Panc1 (cell line): ENCODE measurements around the gene CACNA1A. TPM values are rescaled to one million over a fixed set of nuclear protein-coding genes. Genes with fewer than 3 reads are reported as not detected.
"Not testable (repeated sequence)": the region's sequence is repeated elsewhere in the genome, so short reads cannot be mapped to it uniquely, and the experiment has no call there.

Experiments used
- ATAC-seq: fragments of 200-7000 bp; cut with Tn5 transposase; 2 replicates; pipeline ENCODE4 v1.9.1; 2020; ENCODE audit warnings: mild to moderate bottlenecking, moderate library complexity
- BruUV-seq: library from RNA; stranded (reverse); fragments of 400-500 nt; replicated peaks from 2 replicates; lab custom pipeline; 2021; lab: Mats Ljungman, UMichigan
- CTCF ChIA-PET: fragments of 300-600 bp; sonication (Branson Sonifier 250); formaldehyde crosslinking; loops from one replicate; lab custom pipeline; 2022; ENCODE audit warnings: antibody characterized with exemption; lab: Charles Lee
- POLR2A ChIA-PET: fragments of 300-600 bp; sonication (Branson Sonifier 250); formaldehyde crosslinking; loops from one replicate; lab custom pipeline; 2022; ENCODE audit warnings: antibody characterized with exemption; lab: Charles Lee
- DNase-seq: peaks from one replicate; pipeline ENCODE4 v3.0.0-alpha.2; 2010; ENCODE audit warnings: low read depth, low spot score
- H3K27ac ChIP-seq: 2 replicates; pipeline ENCODE4 v1.5.1; 2011; ENCODE audit warnings: mild to moderate bottlenecking, low read length, inconsistent platforms
- H3K27me3 ChIP-seq: fragments of 200-500 bp; sonication (Bioruptor generic); 2 replicates; pipeline ENCODE4 v1.6.0; 2014; ENCODE audit warnings: low read length, inconsistent platforms; ENCODE audit not compliant: control insufficient read depth, insufficient read depth
- H3K36me3 ChIP-seq: fragments of 200-500 bp; sonication (Bioruptor generic); 2 replicates; pipeline ENCODE4 v1.5.1; 2014; ENCODE audit warnings: inconsistent platforms, mild to moderate bottlenecking, low read length, moderate library complexity; ENCODE audit not compliant: control insufficient read depth, insufficient read depth
- H3K4me1 ChIP-seq: 2 replicates; pipeline ENCODE4 v1.5.1; 2011; ENCODE audit warnings: inconsistent platforms, mild to moderate bottlenecking, low read length, moderate library complexity; ENCODE audit not compliant: control insufficient read depth, insufficient read depth
- H3K4me3 ChIP-seq, 2 experiments: 2 replicates each; pipeline ENCODE4 v1.5.1; 2011 to 2012; ENCODE audit warnings: low read depth in 2 of 2, low read length in 2 of 2, mild to moderate bottlenecking in 2 of 2, inconsistent platforms in 1 of 2, moderate library complexity in 1 of 2
- H3K9me3 ChIP-seq: fragments of 200-500 bp; sonication (Bioruptor generic); 2 replicates; pipeline ENCODE4 v1.5.1; 2014; ENCODE audit warnings: low read depth, mild to moderate bottlenecking, inconsistent platforms, low read length, moderate library complexity; ENCODE audit not compliant: control insufficient read depth, insufficient read depth
- POLR2AphosphoS5 ChIP-seq: IDR thresholded peaks from 2 replicates; pipeline ENCODE4 v1.6.1; 2012; ENCODE audit warnings: mild to moderate bottlenecking, low read depth, low read length, moderate library complexity
- SIN3A ChIP-seq: IDR thresholded peaks from 2 replicates; pipeline ENCODE4 v1.6.1; 2012; ENCODE audit warnings: low read depth, mild to moderate bottlenecking, low read length, moderate library complexity, borderline replicate concordance; ENCODE audit not compliant: insufficient read depth
- TCF7L2 ChIP-seq: IDR thresholded peaks from 2 replicates; pipeline ENCODE4 v1.6.1; 2011; ENCODE audit warnings: mild to moderate bottlenecking, low read depth, low read length, inconsistent platforms
- in situ Hi-C: cut with HindIII; loops from 2 replicates; pipeline ENCODE4 v1.10.0; 2016; ENCODE audit warnings: low sequenced_read_pairs, low pct_unique_long_range_greater_than_20kb
- intact Hi-C: fragments of 100-400 bp; cut with micrococcal nuclease; formaldehyde crosslinking; loops from one replicate; pipeline ENCODE4 v1.10.0; 2022; ENCODE audit not compliant: unreplicated experiment
- total RNA-seq: library from RNA; stranded (reverse); gene quantifications from one replicate; pipeline ENCODE4 v1.2.1, GENCODE V29; 2021; ENCODE audit not compliant: unreplicated experiment
- TF ChIP-seq, protein P1 (sequence below), 2 experiments: IDR thresholded peaks; 2 replicates each; pipeline ENCODE4 v1.6.1; 2011 to 2012; ENCODE audit warnings: low read depth in 2 of 2, control low read depth in 1 of 2, low read length in 1 of 2, mild to moderate bottlenecking in 1 of 2, moderate library complexity in 1 of 2; ENCODE audit not compliant: insufficient read depth in 1 of 2
- TF ChIP-seq, protein P2 (sequence below): fragments of 450-650 bp; IDR thresholded peaks from 2 replicates; pipeline ENCODE4 v1.5.1; 2017; ENCODE audit warnings: mild to moderate bottlenecking

Gene CACNA1A
- total RNA-seq, 1 experiment from 2014 or later: 0.51 TPM

- peaks cover 34% of the 10 kb centered on the region for H3K4me1 ChIP-seq
- in situ Hi-C loops (no loop called here), intact Hi-C loops (no loop called here)
- H3K9me3 ChIP-seq: no peaks in the 10 kb centered on the region
- H3K27me3 ChIP-seq: no peaks in the 10 kb centered on the region
- no peaks in the 10 kb centered on the region for H3K36me3 ChIP-seq
- BruUV-seq: no TSS peak
- H3K27ac ChIP-seq: peak overlapping the region; percentile 31; the same call in 1 of the 2 replicates
- ChIA-PET POLR2A (no interaction called here), CTCF (no interaction called here)
- ATAC-seq (no peak), DNase-seq (no peak)
- TF ChIP-seq, protein P1, sequence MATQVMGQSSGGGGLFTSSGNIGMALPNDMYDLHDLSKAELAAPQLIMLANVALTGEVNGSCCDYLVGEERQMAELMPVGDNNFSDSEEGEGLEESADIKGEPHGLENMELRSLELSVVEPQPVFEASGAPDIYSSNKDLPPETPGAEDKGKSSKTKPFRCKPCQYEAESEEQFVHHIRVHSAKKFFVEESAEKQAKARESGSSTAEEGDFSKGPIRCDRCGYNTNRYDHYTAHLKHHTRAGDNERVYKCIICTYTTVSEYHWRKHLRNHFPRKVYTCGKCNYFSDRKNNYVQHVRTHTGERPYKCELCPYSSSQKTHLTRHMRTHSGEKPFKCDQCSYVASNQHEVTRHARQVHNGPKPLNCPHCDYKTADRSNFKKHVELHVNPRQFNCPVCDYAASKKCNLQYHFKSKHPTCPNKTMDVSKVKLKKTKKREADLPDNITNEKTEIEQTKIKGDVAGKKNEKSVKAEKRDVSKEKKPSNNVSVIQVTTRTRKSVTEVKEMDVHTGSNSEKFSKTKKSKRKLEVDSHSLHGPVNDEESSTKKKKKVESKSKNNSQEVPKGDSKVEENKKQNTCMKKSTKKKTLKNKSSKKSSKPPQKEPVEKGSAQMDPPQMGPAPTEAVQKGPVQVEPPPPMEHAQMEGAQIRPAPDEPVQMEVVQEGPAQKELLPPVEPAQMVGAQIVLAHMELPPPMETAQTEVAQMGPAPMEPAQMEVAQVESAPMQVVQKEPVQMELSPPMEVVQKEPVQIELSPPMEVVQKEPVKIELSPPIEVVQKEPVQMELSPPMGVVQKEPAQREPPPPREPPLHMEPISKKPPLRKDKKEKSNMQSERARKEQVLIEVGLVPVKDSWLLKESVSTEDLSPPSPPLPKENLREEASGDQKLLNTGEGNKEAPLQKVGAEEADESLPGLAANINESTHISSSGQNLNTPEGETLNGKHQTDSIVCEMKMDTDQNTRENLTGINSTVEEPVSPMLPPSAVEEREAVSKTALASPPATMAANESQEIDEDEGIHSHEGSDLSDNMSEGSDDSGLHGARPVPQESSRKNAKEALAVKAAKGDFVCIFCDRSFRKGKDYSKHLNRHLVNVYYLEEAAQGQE (IDR thresholded peaks at IDR 0.05; ENCODE audit: insufficient read depth in 1 of 2, low read depth in 2 of 2, low read length in 1 of 2): no peak
- TF ChIP-seq TCF7L2 (no peak), POLR2AphosphoS5 (no peak), SIN3A (no peak)
- TF ChIP-seq, protein P2, sequence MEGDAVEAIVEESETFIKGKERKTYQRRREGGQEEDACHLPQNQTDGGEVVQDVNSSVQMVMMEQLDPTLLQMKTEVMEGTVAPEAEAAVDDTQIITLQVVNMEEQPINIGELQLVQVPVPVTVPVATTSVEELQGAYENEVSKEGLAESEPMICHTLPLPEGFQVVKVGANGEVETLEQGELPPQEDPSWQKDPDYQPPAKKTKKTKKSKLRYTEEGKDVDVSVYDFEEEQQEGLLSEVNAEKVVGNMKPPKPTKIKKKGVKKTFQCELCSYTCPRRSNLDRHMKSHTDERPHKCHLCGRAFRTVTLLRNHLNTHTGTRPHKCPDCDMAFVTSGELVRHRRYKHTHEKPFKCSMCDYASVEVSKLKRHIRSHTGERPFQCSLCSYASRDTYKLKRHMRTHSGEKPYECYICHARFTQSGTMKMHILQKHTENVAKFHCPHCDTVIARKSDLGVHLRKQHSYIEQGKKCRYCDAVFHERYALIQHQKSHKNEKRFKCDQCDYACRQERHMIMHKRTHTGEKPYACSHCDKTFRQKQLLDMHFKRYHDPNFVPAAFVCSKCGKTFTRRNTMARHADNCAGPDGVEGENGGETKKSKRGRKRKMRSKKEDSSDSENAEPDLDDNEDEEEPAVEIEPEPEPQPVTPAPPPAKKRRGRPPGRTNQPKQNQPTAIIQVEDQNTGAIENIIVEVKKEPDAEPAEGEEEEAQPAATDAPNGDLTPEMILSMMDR: no peak
- no peak overlapping the region for H3K4me3 ChIP-seq
Measured at GRCh38 chr19:13171146-13171545, 335.1 kb downstream of the CACNA1A start.

DNA sequence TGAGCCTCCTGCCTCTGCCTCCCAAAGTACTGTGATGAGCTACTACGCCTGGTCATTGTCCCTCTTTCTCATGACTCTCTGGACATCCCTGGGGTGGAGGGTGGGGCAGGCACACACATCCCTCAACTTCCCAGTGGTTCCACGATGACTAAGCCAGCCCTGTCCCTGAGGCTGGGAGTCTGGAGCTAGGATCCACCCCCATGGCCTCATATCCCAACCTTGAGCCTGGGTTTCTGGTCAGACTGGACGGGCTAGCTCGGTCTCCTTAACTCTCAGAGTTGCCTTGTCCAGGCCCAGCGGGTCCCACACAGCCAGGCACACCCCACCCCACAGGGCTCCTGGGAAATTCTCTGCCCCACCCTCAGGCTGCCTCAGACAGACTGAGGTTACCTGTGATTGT is 336.5 kb downstream of the CACNA1A start:
- Histone ChIP-seq H3K9me3 (no peaks in the 10 kb centered on the region), H3K4me3 (no peak overlapping the region), H3K27ac (peak overlapping the region; percentile 99), H3K4me1 (peaks cover 46% of the 10 kb centered on the region), H3K36me3 (no peaks in the 10 kb centered on the region), H3K27me3 (no peaks in the 10 kb centered on the region)
- BruUV-seq: no TSS peak
- ATAC-seq (peak; percentile 31), DNase-seq (no peak)
- CTCF ChIA-PET: no interaction called here
- intact Hi-C loops (no loop called here), in situ Hi-C loops (no loop called here)
- POLR2A ChIA-PET: interaction anchor here (0.5 to 0.6 kb wide), 2 partner anchors 14 to 17 kb away, joined by 3 to 4 read pairs; no protein-coding TSS in a partner anchor
- no peak for TF ChIP-seq SIN3A
- TF ChIP-seq, protein P1 (IDR thresholded peaks at IDR 0.05; ENCODE audit: insufficient read depth in 1 of 2, low read depth in 2 of 2, low read length in 1 of 2): no peak
- no peak for TF ChIP-seq TCF7L2
- TF ChIP-seq, protein P2: no peak
- no peak for TF ChIP-seq POLR2AphosphoS5

DNA sequence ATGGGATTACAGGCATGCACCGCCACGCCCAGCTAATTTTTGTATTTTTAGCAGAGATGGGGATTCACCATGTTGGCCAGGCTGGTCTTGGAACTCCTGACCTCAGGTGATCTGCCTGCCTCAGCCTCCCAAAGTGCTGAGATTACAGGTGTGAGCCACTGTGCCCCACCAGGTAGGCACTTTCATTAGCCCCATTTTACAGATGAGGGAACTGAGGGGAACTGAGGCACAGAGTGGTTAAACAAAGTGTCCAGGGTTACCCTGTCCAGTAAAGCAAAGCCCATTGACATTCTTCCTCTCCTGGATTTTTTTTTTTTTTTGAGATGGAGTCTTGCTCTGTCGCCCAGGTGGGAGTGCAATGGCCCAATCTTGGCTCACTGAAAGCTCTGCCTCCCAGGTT is 340.1 kb downstream of the CACNA1A start:
- DNase-seq, H3K36me3 ChIP-seq, H3K27me3 ChIP-seq, POLR2A ChIA-PET, H3K4me3 ChIP-seq, ATAC-seq, H3K9me3 ChIP-seq, BruUV-seq, CTCF ChIA-PET, intact Hi-C loops, in situ Hi-C loops: not testable (repeated sequence)
- H3K27ac ChIP-seq: peak overlapping the region; percentile 99
- H3K4me1 ChIP-seq: peaks cover 53% of the 10 kb centered on the region
